Nucleus accumbens (tissue), 56 donors: ENCODE data around the gene EML4.

Source experiments
- DNase-seq, 56 donors: peaks; one replicate each; lab custom pipeline; 2025; lab: John Stamatoyannopoulos, UW

EML4 gene

GRCh38 chr2:42293019-42293418 is 123.9 kb downstream of the EML4 start:
- DNase-seq, result no peak

GRCh38 chr2:42296226-42296625 is 127.1 kb downstream of the EML4 start:
- DNase-seq, result no peak

GRCh38 chr2:42297322-42297936 is 128.3 kb downstream of the EML4 start:
- DNase-seq, result no peak

- DNase-seq, result no peak
Measured at GRCh38 chr2:42298132-42298531, 129.0 kb downstream of the EML4 start.

GRCh38 chr2:42298996-42299754 is 130.0 kb downstream of the EML4 start:
- no peak for DNase-seq

- no peak for DNase-seq
Measured at GRCh38 chr2:42300527-42300926, 131.4 kb downstream of the EML4 start.

- no peak for DNase-seq
Measured at GRCh38 chr2:42303252-42303651, 134.1 kb downstream of the EML4 start.

GRCh38 chr2:42304059-42304713 is 135.0 kb downstream of the EML4 start:
- no peak for DNase-seq

GRCh38 chr2:42307180-42307579 is 138.0 kb downstream of the EML4 start:
- DNase-seq, result no peak

- no peak for DNase-seq
Measured at GRCh38 chr2:42309366-42309765, 140.2 kb downstream of the EML4 start.

GRCh38 chr2:42310007-42310515 is 140.9 kb downstream of the EML4 start:
- DNase-seq, result no peak

- DNase-seq, result no peak
Measured at GRCh38 chr2:42312106-42312505, 143.0 kb downstream of the EML4 start.

- no peak for DNase-seq
Measured at GRCh38 chr2:42314892-42315468, 145.8 kb downstream of the EML4 start.

- no peak for DNase-seq
Measured at GRCh38 chr2:42315844-42316470, 146.8 kb downstream of the EML4 start.

- no peak for DNase-seq
Measured at GRCh38 chr2:42316910-42317309, 147.8 kb downstream of the EML4 start.

- DNase-seq, result no peak
Measured at GRCh38 chr2:42317486-42317885, 148.3 kb downstream of the EML4 start.

- DNase-seq, result no peak
Measured at GRCh38 chr2:42317945-42318344, 148.8 kb downstream of the EML4 start.

- DNase-seq, result no peak
Measured at GRCh38 chr2:42319265-42319664, 150.1 kb downstream of the EML4 start.

GRCh38 chr2:42321452-42322064 is 152.4 kb downstream of the EML4 start:
- DNase-seq, result no peak

- DNase-seq, result no peak
Measured at GRCh38 chr2:42324244-42324643, 155.1 kb downstream of the EML4 start.
